ENCODE data around the gene TMEM234. TPM values are rescaled to one million over a fixed set of nuclear protein-coding genes. Genes with fewer than 3 reads are reported as not detected.
"Not testable (repeated sequence)": the region's sequence is repeated elsewhere in the genome, so short reads cannot be mapped to it uniquely, and the experiment has no call there.

The TMEM234 gene
- total and polyA plus RNA-seq, 2 of the 8 experiments (the other 6 are each of a cell fraction or from before 2014, with no cell fraction given), result 8.7 to 8.9 TPM

DNA sequence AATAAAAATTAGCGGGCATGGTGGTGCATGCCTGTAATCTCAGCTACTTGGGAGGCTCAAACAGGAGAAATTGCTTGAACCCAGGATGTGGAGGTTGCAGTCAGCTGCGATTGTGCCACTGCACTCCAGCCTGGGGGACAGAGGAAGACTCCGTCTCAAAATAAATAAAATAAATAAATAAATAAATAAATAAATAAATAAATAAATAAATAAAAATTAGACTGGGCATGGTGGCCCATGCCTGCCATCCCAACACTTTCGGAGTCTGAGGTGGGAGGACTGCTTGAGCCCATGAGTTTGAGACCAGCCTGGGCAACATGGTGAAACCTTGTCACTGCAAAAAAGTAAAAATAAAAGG lies 41.1 kb upstream of the TMEM234 start:
- H4K20me1 ChIP-seq (replicated peaks in 1 of 2; ENCODE audit: control insufficient read depth in 1 of 2, insufficient read depth in 2 of 2, low read length in 2 of 2); H2BK12ac ChIP-seq (ENCODE audit: low read depth, low read length); FAIRE-seq; H3K23me2 ChIP-seq (ENCODE audit: low read depth, low read length); H3K9ac ChIP-seq (replicated peaks in 1 of 4; ENCODE audit: extremely low read depth in 1 of 4, low read depth in 3 of 4, low read length in 3 of 4); H3K79me1 ChIP-seq (ENCODE audit: low read depth, low read length); H2BK5ac ChIP-seq (ENCODE audit: low read depth, low read length); H4K91ac ChIP-seq (replicated peaks; ENCODE audit: insufficient read length, low read length); H3K27me3 ChIP-seq (replicated peaks in 1 of 4; ENCODE audit: control insufficient read depth in 3 of 4, extremely low read depth in 1 of 4, insufficient read depth in 3 of 4, low read length in 3 of 4); H3K18ac ChIP-seq (ENCODE audit: extremely low read depth, low read length); H3K56ac ChIP-seq (replicated peaks; ENCODE audit: insufficient read length, low read depth, low read length); H3K36me3 ChIP-seq (ENCODE audit: control insufficient read depth in 2 of 4, insufficient read depth in 4 of 4, low read length in 3 of 4); H2BK120ac ChIP-seq (replicated peaks; ENCODE audit: low read depth, low read length); H3K9me3 ChIP-seq (ENCODE audit: insufficient read depth in 2 of 2, low read depth in 1 of 2, low read length in 1 of 2); H4K5ac ChIP-seq (ENCODE audit: insufficient read length, low read depth, low read length); H2AK5ac ChIP-seq (ENCODE audit: low read depth, low read length); H2BK15ac ChIP-seq (ENCODE audit: low read length); H4K8ac ChIP-seq (ENCODE audit: extremely low read depth, insufficient read depth, low read length); H3K4me1 ChIP-seq (replicated peaks in 1 of 4; ENCODE audit: control insufficient read depth in 3 of 4, insufficient read depth in 4 of 4, low read length in 3 of 4); H3K4me3 ChIP-seq (ENCODE audit: extremely low read depth in 1 of 4, insufficient read depth in 2 of 4, low read depth in 3 of 4, low read length in 4 of 4); H3K4me2 ChIP-seq (ENCODE audit: insufficient read depth in 1 of 2, low read depth in 2 of 2, low read length in 2 of 2); DNase-seq (ENCODE audit: low read depth in 1 of 2, low spot score in 2 of 2); H2AFZ ChIP-seq (ENCODE audit: low read length); H2BK20ac ChIP-seq (ENCODE audit: low read length); POLR2A ChIA-PET (ENCODE audit: partially characterized antibody); H3K14ac ChIP-seq (ENCODE audit: insufficient read length); H3K23ac ChIP-seq (ENCODE audit: insufficient read length); H3K27ac ChIP-seq (ENCODE audit: low read depth, low read length); H3K79me2 ChIP-seq (ENCODE audit: control insufficient read depth in 1 of 2, insufficient read depth in 2 of 2, low read length in 2 of 2); H3K4ac ChIP-seq (replicated peaks; ENCODE audit: insufficient read length, low read depth, low read length): not testable (repeated sequence)
- CTCF ChIA-PET (ENCODE audit: partially characterized antibody), result interaction anchor here (1.2 to 1.6 kb wide), 2 partner anchors 15 to 17 kb away, joined by 3 read pairs; no protein-coding TSS in a partner anchor
- 96% methylated on average over 4 of the region's 4 CpGs; no CpG with 5 or more reads in 1 of the 2 experiments for WGBS, 2 experiments (ENCODE audit: extremely low coverage in 1 of 2, insufficient coverage in 1 of 2, insufficient read length in 1 of 2, insufficient replicate concordance in 2 of 2, low coverage in 1 of 2, low lambda C conversion rate in 2 of 2, missing lambda C conversion rate in 1 of 2)

Data from H1 (cell line).